GM19043 (cell line): ENCODE data around the gene TP73.

Experiments used
- ATAC-seq: cut with Tn5 transposase; IDR thresholded peaks from one replicate; pipeline ENCODE4 v1.9.1; 2021; ENCODE audit warnings: low read depth; ENCODE audit not compliant: unreplicated experiment

Gene TP73

DNA sequence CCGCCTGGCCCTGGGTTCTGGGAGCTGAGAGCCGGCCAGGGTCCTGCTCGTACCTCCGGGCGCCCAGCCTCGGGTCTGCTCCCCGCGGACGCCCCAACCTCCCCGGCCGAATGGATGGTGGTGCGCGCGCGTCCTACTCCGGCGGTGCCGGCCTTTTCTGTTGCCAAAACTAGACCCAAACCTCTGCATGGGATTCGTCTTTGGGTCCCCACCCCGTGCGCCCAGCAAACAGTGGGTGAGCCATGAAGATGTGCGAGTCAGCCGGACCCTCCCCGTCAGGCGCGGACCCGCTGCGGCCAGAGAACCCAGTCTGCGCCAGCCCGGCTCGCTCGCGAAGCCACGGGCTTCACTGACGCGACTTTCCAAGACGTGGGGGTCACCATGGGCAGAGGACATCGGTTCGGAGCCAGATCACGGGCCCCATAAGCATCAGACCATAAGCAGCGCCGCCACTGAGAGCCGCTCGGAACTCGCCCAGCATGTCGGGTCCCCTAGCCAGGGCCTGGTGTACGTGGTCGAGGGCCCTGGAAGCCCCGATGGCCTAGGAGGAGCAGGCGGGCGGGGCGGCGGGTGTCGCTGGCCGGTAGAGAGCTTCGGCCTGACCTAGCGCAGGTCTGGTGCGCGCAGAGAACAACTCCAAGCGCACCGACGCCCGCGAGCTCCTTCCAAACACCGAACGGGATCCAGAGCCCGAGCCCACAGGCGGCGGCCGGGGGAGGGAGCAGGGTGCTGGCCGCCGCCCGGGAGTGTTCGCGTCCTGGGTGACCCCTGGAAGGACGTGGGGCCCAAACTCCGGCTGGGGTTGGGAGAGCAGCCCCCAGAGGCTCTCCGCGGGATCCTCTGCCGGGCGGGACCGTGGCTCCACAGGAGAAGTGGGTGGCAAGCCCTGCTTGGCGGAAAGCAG, 1.0 kb upstream of the TP73 start:
- ATAC-seq: no peak

DNA sequence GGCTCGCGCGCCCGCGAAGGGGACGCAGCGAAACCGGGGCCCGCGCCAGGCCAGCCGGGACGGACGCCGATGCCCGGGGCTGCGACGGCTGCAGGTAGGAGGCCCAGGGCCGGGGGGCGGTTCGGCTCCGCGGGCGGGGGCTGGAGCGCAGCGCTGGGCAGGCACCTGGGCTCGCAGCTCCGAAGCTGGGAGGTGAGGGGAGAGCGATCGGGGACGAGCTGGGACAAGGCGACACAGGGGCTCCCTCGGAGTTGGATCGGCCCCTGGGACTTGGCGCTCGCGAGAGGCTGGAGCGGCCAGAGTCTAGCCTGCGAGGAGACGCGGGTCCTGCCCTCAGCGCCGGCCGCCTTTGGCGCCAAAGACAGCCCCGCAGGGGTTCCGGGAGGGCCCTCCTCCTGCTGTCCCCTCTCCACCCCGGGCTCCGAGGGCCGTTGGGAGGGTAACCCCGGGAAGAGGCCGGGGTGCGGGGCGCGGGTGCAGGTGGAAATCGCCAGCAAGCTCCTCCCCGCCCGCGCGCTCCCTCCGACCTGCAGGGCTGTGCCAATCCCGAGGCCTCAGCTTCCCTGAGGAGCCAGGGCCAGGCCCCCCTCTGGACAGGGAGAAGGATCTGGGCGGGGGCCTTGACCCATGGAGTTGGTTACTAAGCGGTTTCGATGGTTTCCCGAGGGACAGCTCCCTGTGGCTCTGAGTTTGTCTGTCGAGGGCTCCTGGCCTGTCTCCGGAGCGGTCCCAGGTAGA, 401 bp downstream of the TP73 start:
- no peak for ATAC-seq

DNA sequence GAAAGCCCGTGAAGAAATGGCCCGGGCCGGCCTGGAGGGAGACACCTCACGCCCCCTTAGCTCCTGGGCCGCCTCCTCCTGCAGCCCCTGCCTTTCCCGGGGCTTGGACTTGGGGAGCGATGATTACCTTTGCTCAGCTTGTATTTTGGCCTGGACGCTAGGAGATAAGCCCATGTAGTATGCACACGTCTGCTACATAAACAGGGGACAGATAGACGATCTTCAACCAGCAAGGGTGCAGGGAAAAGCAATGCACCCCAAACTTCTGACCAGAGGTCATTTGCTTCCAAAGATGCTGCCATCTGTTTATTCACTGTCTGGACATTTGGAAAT, 936 bp downstream of the TP73 start:
- ATAC-seq: no peak

DNA sequence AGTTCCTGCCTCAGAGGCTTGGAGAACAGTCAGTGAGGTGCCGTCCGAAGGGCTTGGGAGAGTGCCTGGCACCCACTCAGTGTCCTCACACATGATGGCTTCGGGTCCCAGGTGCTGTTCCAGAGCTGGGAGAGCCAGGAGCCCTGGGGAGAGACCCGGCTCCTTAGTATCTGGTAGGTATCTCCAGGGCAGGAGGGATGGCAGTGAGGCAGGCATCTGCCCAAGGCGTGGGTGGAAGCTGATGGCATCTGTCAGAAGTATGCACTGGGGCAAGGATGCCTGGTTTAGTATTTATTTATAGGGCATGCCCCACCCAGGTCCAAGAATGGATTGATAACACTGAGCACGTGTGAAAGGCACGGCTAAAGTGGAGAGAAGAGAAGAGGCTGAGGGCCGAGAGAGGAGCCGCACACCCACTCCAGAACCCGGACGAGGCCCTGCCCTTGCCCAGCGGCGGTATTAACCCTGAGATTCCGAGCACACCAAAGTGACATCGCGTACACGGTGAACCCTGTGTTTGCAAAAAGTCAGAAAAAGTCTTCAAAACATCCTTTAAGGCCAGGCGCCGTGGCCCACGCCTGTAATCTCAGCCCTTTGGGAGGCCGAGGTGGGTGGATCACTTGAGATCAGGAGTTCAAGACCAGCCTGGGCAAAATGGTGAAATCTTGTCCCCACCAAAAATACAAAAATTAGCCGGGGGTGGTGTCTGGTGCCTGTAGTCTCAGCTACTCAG, 2.4 kb downstream of the TP73 start:
- ATAC-seq: no peak

DNA sequence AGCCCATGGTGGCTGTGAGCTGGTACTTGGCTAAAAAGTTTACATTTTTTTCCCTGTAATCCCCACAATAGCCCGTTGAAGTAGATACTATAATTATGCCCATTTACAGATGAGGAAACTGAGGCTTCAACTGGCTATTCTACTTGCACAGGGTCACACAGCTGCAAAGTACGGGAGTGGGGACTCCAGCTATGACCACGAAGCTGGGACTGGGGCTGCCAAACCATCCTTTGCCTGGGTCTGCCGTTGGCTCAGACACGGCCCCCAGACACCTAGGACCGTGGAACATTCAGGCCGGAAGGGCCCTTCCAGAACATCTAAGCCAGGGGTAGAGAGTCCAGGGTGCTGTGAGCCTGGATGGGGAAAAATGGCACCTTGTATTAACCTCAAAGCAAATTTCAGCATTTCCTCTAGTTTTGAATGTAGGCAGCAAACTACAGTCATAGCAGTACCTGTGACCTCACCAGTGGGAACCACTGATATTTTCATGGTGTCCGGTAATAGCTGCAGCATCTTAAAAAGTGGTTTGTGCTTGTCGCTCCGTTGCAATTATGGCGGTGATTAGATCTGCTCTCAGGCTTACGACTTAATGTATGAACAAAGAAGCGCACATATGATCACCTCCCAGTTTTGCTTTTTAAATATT, 4.3 kb downstream of the TP73 start:
- ATAC-seq: peak; percentile 67

DNA sequence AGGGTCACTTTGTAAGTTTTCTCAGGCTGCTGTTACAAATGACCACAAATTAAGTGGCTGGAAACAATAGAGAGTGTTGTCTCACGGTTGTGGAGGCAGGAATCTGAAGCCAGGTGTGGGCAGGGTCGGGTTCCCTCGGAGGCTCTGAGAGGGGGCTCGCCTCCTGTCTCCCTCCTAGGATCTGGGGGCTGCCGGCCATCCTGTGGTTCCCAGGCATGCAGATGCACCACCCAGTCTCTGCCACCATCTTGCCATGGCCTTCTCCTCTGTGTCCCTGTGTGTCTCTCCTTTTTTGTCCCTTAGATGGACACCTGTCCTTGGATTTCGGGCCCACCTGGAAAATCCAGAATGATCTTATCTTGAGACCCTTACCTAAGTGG, 4.8 kb downstream of the TP73 start:
- peak; percentile 23 for ATAC-seq

DNA sequence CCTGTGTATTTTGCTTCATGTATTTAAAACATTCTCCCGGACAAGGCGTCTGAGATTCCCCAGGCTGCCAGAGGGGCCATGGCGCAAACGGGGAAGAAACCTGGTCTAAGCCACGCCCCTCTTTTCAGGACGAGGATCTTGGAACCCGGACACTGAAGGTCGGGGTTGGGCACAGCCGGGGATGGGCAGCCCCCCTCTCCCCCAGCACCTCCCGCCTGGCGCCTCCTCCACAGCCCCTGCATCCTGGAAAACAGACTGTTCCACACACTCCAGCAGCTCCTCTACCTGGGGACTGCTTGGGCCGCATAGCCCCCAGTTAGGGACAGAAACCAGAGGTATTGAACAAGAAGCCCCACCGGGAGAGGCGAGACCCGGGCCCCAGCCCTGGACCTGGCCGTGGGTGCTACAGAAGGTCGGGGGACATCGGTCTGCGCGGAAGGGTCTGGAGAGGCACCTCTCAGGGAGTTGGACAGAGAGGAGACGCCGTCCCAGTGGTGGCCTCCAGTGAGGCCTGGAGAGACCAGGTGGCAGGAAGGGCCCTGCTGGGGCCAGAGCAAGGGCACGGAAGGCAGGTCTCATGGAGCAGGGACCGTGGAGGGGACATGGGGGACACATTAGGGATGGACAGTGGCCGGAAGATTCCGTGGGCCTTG, 5.4 kb downstream of the TP73 start:
- no peak for ATAC-seq

DNA sequence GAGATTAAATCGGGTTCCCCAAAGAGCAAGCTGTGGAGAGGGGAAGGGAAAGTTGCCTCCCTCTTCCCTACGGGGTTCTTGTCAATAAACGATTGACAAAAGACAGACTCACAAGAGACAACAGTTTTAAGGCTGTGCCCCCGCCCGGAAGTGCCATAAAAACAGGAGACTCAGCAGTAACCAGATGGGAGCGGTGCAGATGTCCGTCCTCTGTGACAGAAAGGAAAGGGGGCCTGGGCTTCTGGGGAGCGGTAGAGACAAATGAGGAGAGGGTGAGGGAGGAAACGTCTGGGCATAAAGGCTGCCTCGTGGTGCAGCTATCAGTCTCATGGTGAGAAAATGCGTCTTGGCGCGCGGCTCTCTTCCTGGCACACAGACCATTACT, 5.9 kb downstream of the TP73 start:
- ATAC-seq: no peak

DNA sequence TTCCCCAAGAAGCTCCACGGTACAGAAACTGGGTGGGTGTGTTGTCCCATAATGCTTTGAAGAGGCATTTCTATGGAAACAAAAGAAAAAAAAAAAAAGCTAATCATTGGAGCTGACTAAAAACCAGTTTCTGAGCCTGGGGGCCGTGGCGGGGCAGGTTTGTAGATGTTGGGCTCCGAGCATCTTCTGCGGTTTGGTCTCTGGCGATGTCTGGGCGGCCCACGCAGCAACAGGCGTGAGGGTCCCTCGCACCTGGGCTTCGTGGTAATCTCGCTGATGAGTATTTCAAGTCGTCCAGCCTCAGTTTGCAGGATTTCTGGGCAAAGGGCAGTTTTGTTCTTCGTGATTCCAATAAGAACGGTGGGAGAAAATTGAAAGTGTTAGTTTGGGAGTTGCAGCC, 6.8 kb downstream of the TP73 start:
- no peak for ATAC-seq

DNA sequence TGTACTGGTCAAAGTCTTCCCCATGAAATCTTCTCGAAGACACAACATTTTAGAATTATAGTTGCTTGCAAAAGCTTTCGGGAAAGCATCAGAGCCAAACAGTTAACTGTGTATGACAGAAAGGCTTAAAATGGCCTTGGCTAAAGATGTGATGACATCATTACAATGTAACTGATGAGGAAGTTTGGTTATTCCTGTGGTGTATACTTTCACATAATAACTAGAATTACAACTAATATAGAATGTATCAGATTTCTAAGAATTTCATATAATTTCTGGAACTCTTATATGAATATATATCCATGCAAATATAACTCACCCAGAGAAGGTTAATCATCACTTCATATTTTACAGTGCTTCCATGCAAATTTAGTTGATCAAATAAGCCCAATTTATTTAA, 8.4 kb downstream of the TP73 start:
- no peak for ATAC-seq

DNA sequence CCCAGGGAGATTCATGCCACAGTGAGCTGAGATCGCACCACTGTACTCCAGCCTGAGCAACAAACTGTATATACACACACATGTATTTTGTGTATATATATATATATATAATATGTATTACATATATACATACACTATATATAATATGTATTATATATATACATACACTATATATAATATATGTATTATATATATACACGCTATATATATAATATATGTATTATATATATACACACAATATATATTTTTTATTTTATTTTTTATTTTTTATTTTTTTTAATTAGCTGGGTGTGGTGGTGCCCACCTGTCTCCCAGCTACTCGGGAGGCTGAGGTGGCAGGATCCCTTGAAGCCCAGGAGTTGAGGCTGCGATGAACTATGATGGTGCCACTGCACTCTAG, 9.3 kb downstream of the TP73 start:
- ATAC-seq: no peak

DNA sequence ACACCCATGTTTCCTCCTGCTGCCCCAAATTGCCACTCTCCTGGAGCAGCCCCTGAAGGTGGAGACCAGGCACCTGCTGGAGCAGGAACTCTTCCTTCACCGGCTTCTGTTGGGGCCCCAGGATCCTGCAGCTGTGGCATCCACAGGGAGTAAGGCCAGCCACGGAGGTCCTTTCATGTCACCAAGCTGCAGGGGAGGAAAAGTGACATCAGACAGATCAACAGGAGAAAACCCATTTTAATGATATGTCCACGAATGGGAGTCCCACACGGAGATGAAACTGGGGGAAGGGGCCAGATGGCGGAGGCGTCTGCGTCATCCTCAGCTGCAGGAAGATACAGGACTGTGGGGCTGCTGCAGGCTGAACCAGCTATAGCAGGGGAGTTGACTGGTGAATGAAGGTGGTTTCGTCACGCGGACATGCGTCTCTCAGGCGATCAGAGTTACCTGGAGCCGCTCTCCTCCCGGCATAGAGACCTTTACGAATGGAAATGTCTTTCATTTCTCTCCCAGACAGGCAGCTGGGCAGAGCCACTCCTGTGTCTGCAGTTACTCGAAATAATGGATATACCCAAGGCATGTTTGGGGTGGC, 9.9 kb downstream of the TP73 start:
- no peak for ATAC-seq

DNA sequence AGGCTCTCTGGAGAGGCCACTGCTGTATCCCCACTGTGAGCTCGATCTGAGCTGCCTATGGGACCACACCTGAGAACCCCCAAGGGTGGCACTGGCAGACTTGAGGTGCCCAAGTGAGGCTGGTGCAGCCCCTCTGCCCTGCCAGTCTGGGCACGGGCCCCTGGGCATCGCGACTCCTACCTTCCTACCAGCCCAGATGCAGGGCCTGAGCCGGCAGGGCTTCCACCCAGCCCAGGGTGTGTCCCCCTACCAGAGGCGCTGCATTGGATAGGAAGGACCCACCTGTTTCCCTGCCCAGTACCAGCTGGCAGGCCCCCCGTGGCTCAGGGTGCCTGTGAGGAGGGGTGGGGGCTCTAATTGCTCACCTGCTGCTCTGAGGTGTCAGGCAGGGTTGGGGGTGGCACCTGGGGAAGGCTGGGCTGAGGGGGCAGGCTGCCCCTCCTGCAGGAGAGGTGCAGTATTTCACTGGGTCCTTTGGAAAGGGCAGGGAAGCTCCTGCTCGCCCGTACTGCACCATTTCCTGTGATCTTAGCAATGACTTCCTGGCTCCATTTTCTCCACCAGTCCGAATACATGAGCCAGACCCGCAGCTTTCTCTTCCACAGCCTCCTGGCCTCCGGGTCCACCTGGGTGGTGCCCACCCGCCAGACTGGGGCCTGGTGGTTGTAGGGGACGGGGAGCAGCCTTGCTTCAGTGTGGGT, 11.8 kb downstream of the TP73 start:
- no peak for ATAC-seq

DNA sequence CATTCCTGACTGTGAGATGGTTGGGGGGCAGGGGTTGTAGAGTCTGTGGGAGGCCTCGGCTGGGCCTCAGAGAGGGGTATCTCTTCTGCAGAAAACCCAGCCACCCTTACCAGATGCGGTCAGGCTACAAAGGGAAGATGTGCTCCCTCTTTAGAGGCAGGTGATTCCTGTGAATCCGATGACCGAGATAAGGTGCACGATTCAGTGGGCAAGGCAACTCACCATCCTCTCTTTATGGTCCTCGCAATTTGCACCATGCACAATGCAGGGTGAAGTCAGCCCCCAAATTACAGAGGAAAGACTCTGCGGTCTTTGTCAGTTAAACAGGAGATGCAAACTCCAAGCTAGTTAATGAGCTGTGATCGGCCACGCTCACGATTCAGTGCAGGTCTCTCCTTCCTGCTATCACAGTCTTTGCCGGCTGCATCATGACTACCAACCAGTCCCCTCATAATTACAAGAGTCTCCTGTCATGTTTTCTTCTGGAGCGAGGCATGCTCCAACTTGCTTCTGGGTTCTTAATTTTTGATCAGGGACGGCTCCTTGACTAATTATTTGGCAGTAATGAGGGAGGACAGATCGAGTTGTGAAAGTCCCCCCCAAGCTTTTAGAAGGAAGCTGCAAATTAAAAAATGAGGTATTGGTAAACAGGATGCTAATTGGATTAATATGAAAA, 12.5 kb downstream of the TP73 start:
- ATAC-seq: no peak

DNA sequence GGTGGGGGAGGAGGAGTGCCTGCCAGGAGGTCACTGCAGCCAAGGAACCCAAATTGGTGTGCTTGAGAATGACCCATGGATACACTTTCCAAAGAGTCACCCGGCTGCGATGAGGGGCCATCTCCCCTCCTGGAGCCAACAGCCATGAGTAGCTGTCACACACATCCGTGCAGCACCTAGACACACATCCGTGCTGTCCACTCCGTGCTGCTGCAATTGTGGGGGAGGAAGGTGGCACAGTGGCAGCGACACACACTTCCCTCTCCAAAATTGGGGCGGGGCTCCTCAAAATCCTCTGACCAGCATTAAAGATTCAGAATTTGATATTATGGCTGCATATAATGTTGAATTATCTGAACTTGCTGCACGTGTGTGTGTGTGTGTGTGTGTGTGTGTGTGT, 15.8 kb downstream of the TP73 start:
- ATAC-seq: no peak

DNA sequence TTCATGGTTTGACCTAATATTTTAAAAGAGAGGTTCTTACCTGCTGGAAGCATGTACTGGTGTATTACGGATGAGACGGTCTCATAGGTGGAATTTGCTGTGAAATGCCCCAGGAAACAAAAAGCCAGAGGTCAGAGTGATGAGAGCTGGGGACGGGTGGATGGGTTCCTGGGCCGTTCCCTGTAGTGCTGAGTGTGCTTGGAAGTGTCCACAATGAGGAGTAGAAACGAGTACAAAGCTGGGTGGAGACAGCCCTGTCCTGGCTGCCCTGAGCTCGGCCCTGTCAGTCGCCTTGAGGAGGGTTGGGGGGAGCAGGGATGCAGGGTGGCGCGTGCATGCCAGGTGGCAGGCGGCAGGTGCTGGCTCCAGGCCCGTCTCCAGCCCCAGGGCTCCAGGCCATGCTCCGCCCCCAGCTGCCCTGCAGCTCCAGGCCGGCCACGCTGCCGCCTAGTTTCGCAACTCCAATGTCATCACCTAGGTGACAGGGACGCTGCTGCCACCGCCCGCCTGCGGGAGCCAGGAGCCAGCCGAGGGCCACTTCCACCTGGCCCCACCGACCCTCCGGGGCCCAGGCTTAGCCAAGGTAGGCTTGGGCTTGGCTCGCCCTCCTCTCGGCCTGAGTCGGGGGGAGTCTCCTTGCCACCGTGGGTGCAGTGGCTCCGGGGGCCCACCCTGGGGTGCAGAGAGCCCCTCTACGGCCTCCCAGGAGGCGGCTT, 16.4 kb downstream of the TP73 start:
- no peak for ATAC-seq

DNA sequence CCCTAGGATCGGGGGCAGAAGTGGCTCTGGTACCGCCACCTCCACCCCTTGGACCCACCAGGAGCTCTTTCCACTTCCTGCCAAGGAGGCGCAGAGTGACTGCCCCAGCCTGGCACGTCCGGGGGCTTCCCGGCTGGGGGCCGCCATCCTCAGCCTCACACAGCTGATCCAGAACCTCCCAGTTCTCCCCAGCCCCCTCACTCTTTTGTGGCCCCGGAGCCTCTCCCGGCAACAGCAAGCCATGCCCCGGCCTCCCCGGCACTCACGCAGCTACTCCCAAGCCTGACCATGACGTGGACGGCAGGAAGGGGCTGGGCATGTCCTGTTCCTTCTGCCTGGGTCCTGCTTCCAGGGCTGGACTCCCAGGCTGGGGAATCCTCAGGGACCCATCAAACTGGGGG, 17.1 kb downstream of the TP73 start:
- no peak for ATAC-seq

DNA sequence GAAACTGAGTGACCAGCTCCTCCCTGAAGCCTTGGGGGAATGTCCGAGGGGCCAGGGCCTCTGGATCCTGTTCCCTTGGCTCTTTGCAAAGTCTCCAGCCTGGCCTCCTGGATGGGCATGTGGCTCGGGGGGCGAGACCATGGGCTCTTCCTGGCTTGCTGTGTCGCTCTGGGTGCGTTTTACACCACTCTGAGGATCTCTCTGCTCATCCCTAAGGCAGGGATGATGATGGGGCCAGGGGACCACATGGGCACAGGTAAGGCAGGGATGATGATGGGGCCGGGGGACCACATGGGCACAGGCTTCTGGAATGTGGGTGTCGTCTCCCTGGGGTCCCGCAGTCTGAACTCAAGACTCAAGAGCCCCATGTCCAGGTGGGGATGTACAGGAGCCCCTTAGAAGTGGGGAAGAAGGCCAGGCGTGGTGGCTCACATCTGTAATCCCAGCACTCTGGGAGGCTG, 17.7 kb downstream of the TP73 start:
- ATAC-seq: no peak
